ENCODE measurements around the gene CST8. TPM values are rescaled to one million over a fixed set of nuclear protein-coding genes. Genes with fewer than 3 reads are reported as not detected.

Gene CST8
- total RNA-seq, 1 donor from 2014 or later = not detected

GRCh38 chr20:23515250-23515939 is 24.5 kb downstream of the CST8 start:
- FAIRE-seq (no peak), DNase-seq (ENCODE audit: low spot score in 2 of 2) (no peak)

- DNase-seq (ENCODE audit: low spot score in 2 of 2) = no peak
- FAIRE-seq = no peak
Measured at GRCh38 chr20:23517719-23518118, 26.8 kb downstream of the CST8 start.

GRCh38 chr20:23519556-23519955 is 28.6 kb downstream of the CST8 start:
- no peak for DNase-seq (ENCODE audit: low spot score in 2 of 2)
- FAIRE-seq = no peak

- DNase-seq (ENCODE audit: low spot score in 2 of 2) = no peak
- no peak for FAIRE-seq
Measured at GRCh38 chr20:23520185-23520584, 29.3 kb downstream of the CST8 start.

- no peak for FAIRE-seq
- DNase-seq (ENCODE audit: low spot score in 2 of 2) = no peak
Measured at GRCh38 chr20:23524146-23524545, 33.2 kb downstream of the CST8 start.

GRCh38 chr20:23526850-23527249 is 35.9 kb downstream of the CST8 start:
- FAIRE-seq = no peak
- no peak for DNase-seq (ENCODE audit: low spot score in 2 of 2)

GRCh38 chr20:23528867-23529431 is 38.0 kb downstream of the CST8 start:
- FAIRE-seq (no peak), DNase-seq (ENCODE audit: low spot score in 2 of 2) (no peak)

GRCh38 chr20:23530937-23531567 is 40.1 kb downstream of the CST8 start:
- no peak for DNase-seq (ENCODE audit: low spot score in 2 of 2)
- no peak for FAIRE-seq

- FAIRE-seq = no peak
Measured at GRCh38 chr20:23532533-23532932, 41.6 kb downstream of the CST8 start.

GRCh38 chr20:23533161-23533560 is 42.2 kb downstream of the CST8 start:
- DNase-seq (ENCODE audit: low spot score in 2 of 2) = no peak

More at GRCh38 chr20:23532533-23532932, 41.6 kb downstream of the CST8 start:
- DNase-seq (ENCODE audit: low spot score in 2 of 2) = no peak

GRCh38 chr20:23534801-23535593 is 44.1 kb downstream of the CST8 start:
- DNase-seq (ENCODE audit: low spot score in 2 of 2) = no peak

More at GRCh38 chr20:23533161-23533560, 42.2 kb downstream of the CST8 start:
- FAIRE-seq = no peak

GRCh38 chr20:23536328-23536974 is 45.5 kb downstream of the CST8 start:
- no peak for DNase-seq (ENCODE audit: low spot score in 2 of 2)
- FAIRE-seq = no peak

More at GRCh38 chr20:23534801-23535593, 44.1 kb downstream of the CST8 start:
- no peak for FAIRE-seq

- FAIRE-seq = no peak
Measured at GRCh38 chr20:23537030-23537429, 46.1 kb downstream of the CST8 start.

GRCh38 chr20:23540624-23541023 is 49.7 kb downstream of the CST8 start:
- DNase-seq (ENCODE audit: low spot score in 2 of 2) (no peak), FAIRE-seq (no peak)

More at GRCh38 chr20:23537030-23537429, 46.1 kb downstream of the CST8 start:
- no peak for DNase-seq (ENCODE audit: low spot score in 2 of 2)

GRCh38 chr20:23541330-23541729 is 50.4 kb downstream of the CST8 start:
- DNase-seq (ENCODE audit: low spot score in 2 of 2) (no peak), FAIRE-seq (no peak)

- no peak for DNase-seq (ENCODE audit: low spot score in 2 of 2)
- FAIRE-seq = no peak
Measured at GRCh38 chr20:23541776-23542175, 50.9 kb downstream of the CST8 start.

GRCh38 chr20:23542801-23543200 is 51.9 kb downstream of the CST8 start:
- DNase-seq (ENCODE audit: low spot score in 2 of 2) = no peak
- FAIRE-seq = no peak

- DNase-seq (ENCODE audit: low spot score in 2 of 2) = no peak
- FAIRE-seq = no peak
Measured at GRCh38 chr20:23544133-23544532, 53.2 kb downstream of the CST8 start.

Measured in frontal cortex (tissue), 4 donors.